Measurements from ENCODE around the gene SENP6.

GRCh38 chr6:75656479-75656878, 54.8 kb downstream of the SENP6 start:
- TF ChIP-seq CTCF (conservative IDR thresholded peaks at IDR 0.05) (no peak), ZFX (IDR thresholded peaks at IDR 0.05) (no peak)
